ENCODE measurements around the gene PDZD2.
"Not testable (repeated sequence)": the region's sequence is repeated elsewhere in the genome, so short reads cannot be mapped to it uniquely, and the experiment has no call there.

GRCh38 chr5:32015262-32015661, 376.3 kb downstream of the PDZD2 start:
- not testable (repeated sequence) for TF ChIP-seq EZH2 (IDR thresholded peaks at IDR 0.05; ENCODE audit: borderline replicate concordance, low read depth, low read length, severe bottlenecking); CTCF (IDR thresholded peaks at IDR 0.05; ENCODE audit: borderline replicate concordance, extremely low read depth, low read length, poor library complexity, severe bottlenecking)
